Measurements from ENCODE around the gene XXYLT1.
"Not testable (repeated sequence)": the region's sequence is repeated elsewhere in the genome, so short reads cannot be mapped to it uniquely, and the experiment has no call there.

XXYLT1 gene

DNA sequence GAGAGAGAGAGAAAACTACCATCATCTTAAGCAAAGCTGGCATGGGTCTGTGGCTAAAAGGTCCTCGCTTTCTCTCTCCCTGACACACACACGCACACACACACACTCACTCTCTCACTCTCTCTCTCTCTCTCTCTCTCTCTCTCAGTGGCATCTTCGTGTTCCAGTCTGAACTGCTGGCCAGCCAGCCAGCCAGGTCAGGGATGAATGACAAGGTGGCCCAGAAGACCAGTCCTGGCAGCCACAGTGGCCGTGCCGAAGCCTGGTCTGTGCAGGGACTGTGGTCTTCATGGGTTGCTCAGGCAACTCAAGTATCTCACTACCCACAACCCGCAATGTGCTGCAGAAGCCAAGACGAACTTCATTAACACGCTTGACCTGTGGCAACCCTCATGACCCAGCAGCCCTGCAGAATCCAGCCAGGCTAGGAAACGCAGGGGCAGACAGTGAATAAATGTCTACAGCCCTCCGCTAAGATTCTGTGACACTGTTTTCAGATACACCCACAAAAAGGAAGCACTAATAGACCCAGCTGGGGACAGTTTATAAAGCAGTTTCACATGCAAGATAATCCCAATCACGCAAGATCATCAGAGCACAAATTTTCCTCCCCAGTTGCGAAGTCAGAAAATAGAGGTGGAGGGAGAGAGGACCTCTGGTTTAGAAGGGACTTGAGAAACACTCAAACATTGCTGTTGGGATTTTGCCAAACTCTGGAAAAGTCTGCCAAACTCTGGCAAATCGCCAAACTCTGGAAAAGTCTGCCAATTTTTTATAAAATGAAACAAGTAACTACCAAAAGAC, 66.4 kb downstream of the XXYLT1 start:
- no peak for DNase-seq

DNA sequence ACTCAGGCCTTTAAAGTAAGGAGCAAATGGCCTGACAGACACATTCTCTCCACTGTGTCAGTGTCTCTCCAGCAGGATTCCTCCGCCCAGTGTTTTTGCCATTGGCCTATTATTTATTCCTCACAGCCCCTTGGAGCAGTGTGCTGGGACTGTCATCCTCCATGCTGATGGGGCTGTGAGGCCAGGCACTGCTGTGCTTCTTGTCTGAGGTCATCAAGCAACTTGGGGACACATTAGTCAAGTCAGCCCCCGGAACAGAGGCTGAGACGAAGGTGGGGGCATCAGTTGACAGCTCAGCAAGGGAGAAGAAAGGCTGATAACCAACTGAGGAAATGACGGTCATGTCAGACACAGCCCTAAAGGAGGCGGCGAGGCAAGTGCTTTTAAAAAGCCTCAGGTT, 67.4 kb downstream of the XXYLT1 start:
- no peak for DNase-seq

DNA sequence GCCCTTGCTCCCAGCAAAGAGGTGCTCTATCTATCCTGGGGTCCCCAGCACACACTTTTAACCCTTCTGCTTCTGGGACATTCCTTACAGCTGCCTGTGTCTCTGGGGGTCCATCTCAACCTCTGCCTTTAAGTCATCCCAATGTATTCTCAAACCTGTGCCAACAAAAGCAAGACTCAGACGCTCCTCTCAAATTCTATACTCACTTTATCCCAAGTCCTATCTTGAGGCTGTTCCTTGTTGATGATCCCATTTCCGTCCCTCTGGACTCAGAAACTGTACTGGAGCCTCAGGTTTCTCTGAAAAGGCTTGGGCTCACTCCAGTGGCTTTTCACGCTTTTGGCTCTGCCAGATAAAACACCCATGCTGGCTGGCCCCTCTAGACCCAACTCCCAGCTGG, 69.7 kb downstream of the XXYLT1 start:
- DNase-seq, result no peak

DNA sequence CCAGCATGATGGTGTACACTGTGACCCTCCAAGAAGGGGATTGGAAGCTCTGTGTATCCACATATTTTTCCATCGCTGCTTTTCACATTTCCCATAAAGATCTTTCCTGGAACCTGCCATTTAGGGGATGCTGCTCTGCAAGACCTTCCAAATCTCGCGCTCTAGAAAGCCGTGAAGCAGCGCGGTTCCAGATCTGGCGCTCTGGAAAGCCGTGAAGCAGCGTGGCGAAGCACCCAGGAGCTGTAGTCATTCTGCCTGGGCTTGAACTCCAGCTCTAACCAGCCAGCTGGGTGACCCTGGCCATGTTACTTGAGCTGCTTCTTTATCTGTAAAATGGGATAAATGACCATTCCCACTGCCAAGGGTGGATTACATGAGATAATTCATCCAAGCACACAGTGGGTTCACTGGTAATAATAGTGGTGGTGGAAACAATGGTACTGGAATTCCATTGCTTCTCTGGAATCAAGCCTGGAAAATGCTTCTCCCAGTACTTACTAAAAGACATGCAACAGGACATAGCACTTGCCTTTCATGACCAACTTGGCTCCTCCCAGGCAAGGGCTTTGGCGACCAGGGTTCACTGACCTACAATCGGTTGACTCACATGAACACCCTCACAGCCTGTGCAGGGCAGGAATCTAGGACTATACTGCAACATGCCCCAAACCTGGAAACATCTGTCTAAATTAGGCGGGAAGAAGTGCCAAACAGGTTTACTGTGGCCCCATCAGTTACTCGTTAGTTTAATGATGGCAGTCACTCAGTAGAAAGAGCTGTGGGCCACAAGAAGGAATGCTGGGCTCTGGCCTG, 70.7 kb downstream of the XXYLT1 start:
- no peak for DNase-seq

DNA sequence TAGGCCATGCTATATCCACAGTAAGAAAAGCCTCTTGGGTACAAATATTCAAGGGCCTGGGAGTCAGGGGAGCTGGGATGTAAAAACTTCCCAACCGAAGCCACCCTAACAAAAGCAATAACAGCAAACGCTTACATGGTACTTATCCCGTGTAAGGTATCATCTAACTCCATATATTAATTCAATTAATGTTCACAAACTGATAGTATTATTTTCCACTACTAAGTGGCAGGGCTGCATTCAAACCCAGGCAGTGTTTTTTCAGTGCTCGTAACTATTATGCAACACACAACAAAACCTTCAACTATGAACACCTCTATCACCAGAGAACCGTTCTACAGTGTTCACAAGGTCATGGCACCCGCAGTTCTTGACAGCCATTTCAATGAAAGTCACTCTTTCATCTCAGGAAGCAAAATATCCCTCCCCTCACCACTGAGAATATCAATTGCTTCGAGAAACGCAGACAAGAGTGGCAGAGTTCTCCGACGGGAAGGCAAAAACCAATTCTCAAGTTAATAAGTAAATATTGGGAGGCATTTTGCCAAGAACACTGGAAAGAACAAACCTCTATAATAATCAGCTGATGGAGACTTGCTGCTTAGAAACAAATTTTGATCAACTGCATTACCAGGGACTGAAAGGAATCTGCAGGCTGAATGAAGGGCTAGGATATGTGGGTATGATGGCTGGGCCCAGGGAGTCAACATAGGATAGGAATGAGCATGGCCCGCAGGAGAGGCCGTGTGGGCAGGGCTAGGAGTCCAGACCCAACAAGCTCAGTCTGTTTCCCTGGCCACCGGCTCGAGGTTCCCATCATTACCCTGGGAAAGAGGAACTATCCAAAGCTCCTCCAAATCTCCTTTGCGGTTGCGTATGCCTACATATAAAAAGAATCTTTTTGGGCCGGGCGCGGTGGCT, 72.3 kb downstream of the XXYLT1 start:
- DNase-seq, result no peak

DNA sequence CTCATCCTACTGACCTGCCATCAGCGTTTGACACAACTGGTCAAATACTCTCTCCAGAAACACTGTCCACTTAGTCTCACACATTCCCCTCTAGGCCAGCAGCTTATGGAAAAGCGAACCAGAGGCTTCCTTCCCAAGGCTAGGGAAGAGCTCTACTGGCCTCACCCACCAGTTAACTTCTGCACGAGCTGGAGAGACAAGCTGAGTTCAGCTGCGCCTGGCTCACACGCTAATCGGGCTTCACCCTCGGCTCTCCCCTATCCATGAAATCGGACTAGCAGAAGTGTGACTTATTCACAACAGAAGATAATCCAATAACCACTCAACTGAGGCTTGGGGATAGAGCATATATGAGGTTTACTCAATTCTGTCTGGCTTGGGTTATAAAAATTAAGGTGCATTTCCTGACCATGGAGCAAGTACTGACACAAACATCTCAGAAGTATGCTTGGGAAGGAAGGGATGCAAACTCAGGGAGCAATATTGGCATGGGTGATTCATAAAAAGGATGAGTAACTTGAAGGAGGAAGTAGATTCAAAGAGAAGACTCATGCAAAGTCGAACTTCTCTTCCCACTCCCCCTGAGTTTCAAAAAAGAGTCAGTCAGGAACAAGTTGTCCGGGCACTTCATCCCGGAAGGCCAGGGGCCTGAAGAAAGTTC, 73.1 kb downstream of the XXYLT1 start:
- no peak for DNase-seq

DNA sequence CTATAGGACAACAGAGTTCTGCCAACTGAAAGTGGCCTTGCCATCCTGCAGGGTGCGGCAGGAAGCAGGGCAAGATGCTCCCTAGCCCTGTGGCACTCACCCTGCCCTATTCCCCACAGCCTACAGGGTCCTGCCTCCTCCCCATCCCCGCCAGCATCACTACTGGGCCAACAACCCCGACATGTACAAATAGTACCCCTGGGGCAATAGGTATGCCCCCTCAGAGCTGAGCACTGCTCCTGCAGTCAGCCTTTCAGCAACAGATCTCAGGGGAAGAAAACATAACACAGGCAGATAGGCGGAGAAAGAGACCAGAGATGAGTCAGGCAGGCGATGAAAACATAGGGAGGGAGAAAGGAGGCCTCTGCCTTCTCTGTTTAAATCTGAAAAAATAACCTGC, 74.7 kb downstream of the XXYLT1 start:
- DNase-seq, result no peak

DNA sequence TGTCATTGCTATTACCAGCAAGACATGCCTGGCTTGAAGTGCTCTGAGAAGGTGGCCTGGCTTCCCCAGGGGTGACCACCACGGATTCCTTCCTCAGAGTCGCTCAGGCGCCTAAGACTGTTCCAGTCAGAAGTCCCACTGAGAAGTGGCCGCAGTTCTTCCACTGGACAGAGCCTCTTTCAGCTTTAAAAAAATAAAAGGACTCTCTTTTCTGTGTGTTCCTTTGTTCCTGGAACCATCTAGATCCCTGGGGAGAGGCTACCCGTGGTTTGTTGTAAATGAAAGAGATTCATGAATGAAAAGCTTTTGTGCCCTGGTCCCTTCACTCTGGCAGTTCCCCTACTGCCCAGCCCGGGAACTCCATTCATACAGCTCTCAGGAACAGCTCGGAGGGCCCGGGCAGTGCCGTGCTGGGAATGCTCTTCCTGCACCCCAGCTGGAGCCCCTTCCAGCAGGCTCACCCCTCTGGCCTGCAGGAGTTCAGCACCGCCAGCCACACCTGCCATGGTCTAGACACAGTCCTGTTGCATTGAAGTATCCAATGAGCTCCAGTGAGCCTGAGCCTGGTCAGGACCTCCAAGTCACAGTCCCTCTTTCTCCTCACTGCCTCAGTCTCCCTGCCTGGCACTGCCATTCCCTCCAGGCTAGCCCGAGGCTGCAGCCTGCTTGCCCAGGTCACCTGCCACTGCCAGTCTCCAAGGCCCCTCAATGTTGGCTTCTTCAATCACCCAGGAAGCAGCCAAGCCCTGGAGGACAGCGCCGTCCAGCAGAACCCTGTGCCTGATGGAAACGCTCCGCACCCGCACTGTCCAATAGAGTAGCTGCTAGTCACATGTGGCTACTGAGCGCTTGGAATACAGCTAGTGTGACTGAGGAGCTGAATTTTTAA, 75.4 kb downstream of the XXYLT1 start:
- DNase-seq, result no peak

DNA sequence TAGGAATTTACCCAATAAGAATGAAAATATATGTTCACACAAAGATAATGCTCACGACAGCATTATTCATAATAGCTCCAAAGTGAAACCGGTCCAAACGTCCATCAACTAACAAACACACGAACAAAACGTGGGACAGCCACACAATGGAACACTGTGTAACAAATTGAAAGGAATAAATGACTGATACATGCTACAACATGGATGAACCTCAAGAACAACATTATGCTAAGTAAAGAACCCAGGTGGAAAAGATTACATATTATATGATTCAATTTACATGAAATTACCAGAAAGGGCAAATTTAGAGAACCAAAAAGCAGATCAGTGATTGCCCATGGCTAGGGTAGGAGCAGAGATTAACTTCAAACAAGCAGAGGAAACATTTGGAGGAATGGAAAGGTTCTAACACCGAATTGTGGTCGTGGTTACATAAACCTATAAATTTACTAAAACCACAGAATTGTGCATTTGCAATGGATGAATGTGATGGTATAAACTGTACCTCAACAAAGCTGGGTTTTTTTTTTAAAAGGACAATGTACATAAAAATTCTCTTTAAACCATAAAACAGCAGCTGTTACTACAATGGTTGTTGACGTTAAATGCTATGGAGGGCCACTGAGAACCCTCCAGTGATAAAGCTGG, 76.3 kb downstream of the XXYLT1 start:
- DNase-seq, result no peak

DNA sequence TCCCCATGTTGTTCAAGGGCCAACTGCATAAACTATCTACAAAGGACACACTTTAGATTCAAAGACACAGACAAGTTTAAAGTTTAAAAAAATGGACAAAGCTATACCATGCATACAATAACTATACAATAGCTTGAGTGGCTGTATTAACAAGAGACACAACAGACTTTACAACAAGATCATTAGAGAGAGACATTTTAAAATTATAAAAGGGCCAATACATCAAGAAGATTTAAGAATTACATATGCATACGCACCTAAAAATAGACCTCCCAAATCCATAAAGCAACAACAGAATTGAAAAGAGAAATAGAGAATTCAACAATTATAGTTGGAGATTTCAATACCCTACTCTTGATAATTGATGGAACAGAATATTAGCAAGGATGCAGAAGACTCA, 79.4 kb downstream of the XXYLT1 start:
- no peak for DNase-seq

DNA sequence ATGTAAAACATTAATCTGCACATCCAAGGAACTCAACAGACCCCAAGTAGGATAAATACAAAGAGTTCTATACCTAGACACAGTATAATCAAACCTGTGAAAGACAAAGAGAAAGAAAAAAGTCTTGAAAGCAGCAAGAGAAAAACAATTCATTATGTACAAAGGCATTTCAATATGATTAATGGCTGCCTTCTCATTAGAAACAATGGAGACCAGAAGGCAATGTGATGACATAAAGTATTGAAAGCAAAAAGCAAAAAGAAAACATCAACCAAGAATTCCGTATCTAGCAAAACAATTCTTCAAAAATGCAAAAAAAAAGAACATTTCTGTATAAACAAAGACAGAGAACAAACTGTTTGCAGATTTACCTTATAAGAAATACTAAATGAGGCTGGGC, 81.1 kb downstream of the XXYLT1 start:
- DNase-seq, result no peak

DNA sequence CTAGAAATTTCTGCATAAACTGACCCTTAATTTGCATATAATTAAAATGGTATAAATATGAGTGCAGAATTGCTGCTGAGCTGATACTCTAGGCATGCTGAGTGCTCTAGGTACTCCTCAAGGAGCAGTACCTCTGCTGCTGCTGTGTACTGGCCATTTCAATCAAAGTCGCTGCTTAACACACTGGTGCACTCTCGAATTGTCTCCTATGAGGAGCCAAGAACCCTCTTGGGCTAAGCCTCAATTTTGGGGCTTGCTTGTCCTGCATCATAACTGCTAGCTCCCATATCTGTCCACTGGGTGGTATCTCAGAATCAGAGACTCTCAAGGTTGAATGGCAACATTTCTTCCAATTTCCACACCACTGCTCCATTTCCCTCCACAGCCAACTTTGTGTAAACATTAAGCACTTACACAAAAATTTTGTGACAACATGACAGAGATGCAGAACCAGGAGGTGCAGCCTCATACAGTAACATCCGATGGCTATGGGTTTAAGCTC, 82.5 kb downstream of the XXYLT1 start:
- DNase-seq, result no peak

DNA sequence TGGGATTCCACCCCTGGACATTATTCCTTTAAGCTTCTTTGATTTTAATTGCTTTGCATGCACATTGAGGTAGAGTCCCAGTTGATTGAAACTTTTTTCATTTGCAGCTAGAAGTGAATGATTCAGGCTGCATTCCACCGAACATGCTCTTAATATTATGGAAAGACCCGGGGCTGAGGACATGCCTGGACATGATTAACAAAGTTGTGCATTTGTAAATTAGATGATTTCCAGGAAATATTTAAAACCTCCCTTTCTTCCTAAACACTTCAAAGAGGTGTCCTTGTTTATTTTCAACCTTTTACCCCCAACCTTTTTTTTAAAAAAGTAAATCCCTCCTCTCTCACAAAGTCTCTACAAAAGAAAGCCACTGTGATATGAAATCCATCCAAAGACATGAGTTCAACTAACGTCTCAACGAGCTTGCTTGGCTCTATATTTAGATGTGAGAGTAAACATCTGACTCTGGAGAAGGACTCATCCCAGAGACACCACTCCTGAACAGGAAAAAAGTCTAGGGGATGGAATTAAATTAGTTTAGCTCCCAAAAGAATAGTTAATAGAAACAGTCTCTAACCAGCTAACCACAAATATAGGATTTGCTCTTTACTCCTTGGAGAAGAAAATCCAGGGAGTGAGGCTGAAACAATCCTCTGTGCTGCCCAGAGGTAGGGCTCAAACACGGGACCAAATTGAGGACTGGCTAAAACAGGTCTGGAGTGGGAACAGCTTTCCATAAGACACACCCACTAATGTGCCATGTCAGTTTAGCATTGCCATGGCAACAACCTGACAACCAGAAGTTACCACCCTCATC, 83.1 kb downstream of the XXYLT1 start:
- no peak for DNase-seq

DNA sequence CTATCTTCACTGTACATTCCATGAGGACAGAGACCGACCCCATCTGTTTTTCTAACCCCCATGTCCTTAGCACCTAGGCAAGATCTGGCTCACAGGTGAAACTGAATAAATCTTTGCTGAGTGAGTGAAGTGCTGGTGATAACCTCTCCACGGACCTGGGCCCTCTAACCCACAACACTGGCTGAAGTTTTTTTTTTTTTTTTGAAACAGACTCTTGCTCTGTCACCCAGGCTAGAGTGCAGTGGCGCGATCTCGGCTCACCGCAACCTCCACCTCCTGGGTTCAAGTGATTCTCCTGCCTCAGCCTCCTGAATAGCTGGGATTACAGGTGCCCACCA, 84.3 kb downstream of the XXYLT1 start:
- DNase-seq, result not testable (repeated sequence)

DNA sequence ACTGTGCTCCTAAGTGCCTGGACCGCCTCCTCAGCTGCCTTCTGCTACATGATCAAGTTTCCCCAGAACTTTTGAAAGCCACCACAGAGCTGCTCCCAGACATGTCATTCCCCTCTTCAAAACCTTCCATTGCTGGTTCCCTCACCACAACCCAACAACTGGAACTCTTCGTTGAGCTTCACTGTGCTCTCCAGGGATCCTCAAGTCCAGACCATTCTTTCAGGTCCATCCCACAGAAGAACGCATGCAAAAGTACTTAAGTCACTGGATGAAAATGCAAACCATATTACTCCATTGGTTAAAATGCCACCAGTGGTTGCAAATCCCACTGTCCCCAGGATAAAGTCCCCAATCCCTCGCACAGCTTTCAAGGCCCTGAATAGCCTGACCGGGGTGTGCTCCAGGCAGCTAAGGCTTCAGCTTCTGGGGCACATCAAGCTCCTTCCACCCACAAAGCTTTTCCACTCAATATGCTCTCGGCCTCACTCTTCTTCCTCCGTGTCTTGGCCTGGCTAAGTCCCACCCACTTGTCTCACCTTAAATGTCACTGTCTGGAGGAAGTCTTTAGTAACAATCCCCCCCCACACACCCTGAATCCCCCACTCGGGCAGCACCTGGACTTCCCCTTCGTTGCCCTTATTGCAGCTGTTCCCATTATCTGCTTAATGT, 84.8 kb downstream of the XXYLT1 start:
- DNase-seq, result no peak

DNA sequence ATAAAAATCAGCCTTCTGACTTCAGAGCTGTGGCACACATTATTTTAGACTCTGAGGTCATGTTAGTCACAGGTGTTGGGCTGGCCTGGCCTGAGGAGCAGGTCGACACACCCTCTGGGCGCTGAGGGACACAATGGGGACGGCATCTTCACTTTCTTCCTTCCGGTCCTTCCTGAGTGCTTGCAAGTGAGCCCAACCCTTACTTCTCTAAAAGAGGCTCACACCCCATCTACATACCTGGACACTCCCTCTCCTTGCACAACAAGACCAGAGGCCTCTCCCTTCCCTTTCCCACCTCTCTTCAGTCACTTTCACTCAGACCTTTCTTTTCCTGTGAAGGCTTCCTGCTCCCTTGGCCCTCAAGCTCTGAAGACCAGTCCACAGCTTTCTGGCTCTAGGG, 85.4 kb downstream of the XXYLT1 start:
- DNase-seq, result no peak

DNA sequence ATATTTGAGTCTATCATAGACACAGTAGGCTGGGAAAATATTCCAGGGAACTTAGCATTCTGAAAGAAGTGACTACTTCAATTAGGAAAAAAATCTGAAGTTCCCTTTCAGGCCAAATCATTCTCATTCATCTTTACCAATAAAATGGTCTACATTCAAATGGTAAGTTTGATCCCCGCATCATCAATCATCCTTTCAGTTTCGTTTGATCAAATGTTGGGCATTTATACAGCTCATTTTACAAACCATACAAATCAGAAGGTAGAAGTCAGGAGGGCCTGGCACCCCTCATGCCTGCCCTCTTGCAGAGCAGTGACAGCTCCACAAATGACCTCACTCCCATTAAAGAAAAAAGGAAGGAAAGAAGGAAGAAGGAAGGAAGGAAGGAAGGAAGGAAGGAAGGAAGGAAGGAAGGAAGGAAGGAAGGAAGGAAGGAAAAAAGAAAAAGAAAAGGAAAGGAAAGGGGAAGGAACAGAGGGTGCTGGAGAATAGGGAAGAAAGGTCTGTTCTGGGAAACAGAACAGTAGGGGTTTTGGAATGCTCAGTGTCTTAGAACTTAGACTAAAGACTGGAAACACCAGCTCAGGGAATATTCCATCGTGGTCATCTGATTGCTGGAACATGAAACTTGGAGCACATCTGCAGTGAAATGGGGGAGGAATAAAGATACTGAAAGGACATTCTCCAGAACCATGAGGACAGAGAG, 86.1 kb downstream of the XXYLT1 start:
- no peak for DNase-seq

DNA sequence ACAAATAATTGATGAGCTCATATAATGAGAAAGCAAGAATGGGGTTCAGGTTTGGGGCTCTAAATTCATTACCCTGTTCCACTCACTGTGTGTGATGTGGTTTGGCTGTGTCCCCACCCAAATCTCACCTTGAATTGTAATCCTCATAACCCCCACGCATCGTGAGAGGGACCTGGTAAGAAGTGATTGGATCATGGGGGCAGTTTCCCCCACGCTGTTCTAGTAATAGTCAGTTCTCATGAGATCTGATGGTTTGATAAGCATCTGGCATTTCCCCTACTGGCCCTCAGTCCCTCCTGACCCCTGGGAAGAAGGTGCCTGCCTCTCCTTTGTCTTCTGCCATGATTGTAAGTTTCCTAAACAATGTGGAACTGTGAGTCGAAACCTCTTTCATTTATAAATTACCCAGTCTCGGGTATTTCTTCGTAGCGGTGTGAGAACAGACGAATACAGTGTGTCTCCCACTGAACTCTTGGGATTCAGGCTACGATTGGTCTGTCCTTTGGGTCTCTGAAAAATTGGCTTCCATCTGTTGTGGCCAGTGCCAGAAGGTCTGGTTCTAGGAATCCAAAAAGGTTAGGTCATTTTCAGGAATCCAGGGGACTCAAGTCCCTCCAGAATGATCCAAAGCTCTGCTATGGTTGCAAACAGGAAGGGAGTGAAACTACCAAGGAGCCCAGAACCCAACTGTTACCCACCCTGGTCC, 87.7 kb downstream of the XXYLT1 start:
- DNase-seq, result no peak

Measured in activated effector memory CD4-positive, alpha-beta T cell treated with Interleukin-2 at 50 U/mL for 16 hours (primary cell).